Measurements from ENCODE around the gene GLT1D1. TPM values are rescaled to one million over a fixed set of nuclear protein-coding genes. Genes with fewer than 3 reads are reported as not detected.

The GLT1D1 gene
- total RNA-seq, 2 experiments from 2014 or later = 0.32 to 0.49 TPM

DNA sequence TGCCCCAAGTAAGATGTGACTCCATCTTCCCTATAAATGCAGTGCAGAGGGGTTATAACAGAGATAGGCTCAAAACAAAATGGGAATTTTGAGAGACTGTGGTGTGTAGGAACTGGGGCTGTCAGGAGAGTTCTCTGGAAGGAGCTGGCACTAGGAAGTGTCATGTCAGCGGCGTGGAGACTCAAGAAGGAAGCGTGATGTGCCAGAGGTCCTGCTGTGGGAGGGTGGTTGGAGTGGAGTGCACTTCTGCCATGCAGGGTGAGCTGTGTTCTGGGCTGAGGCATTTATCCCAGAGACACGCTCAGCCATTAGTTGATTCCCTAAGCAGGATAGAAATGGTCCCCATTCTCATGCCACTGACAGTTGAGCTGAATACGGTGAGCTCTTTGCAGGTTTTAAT is 19.0 kb downstream of the GLT1D1 start:
- peaks cover 6% of the 10 kb centered on the region for H3K9me3 Mint-ChIP-seq
- TF ChIP-seq CTCF (IDR thresholded peaks at IDR 0.05) = no peak
- H3K4me1 Mint-ChIP-seq (ENCODE audit: low read depth) = no peaks in the 10 kb centered on the region
- ChIA-PET POLR2A (interaction anchor here (0.6 to 0.7 kb wide), 2 partner anchors 78 to 237 kb away, joined by 3 read pairs; no protein-coding TSS in a partner anchor), CTCF (no interaction called here)
- ATAC-seq = no peak
- peaks cover 2% of the 10 kb centered on the region for H3K27me3 Mint-ChIP-seq
- H3K4me3 Mint-ChIP-seq = no peak overlapping the region
- intact Hi-C loops (cut with micrococcal nuclease) = no loop called here
- no peak overlapping the region for H3K27ac Mint-ChIP-seq
- H3K36me3 Mint-ChIP-seq (ENCODE audit: low read depth) = peaks cover 4% of the 10 kb centered on the region
- no peak for DNase-seq

- no peak for DNase-seq
- TF ChIP-seq CTCF (IDR thresholded peaks at IDR 0.05) = no peak
- CTCF ChIA-PET = no interaction called here
Observed at GRCh38 chr12:128876559-128876958, 23.3 kb downstream of the GLT1D1 start.

DNA sequence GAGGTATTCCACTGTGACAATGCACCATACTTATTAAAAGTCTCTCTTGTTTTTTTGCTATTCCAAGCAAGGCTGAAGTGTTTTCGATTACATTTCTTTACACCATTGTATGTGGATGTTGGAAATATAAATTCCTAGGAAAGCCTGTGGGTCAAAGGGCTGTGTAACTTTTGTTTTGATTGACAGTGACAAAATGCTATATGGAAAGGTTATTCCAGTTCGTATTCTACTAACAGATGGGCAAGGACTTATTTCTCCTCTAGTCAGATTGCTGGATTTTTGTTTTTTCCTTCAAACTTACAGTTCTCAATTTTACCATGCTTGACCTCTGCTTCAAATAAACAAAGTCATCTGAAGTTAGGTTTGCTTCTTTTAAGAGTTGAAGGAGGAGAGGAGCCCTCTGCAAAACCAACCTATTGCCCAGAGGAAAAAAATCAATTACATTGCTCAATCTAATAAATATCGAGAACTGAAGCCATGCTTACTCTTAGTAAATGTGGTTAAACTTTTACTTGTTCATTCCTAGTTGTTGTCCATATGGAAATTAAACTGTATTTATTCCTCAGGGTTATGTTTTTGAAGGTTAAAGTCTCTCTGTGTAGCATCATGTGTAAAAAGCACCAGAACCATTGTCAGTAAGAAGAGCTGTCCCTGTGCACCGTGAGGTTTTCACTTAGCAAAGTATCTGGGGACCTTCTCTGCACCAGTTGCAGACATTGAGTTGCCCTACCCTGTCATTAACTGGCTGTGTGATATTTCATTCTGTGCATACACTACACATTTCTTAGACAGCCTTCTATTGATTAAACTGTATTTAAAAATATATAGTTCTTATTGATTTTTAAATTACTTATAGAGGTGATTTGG is 26.9 kb downstream of the GLT1D1 start:
- ChIA-PET POLR2A (no interaction called here), CTCF (no interaction called here)

More at GRCh38 chr12:128876559-128876958, 23.3 kb downstream of the GLT1D1 start:
- POLR2A ChIA-PET = no interaction called here
- no peak for ATAC-seq
- intact Hi-C loops (cut with micrococcal nuclease) = no loop called here
- H3K27me3 Mint-ChIP-seq = peaks cover 2% of the 10 kb centered on the region
- no peak overlapping the region for H3K4me3 Mint-ChIP-seq
- no peak overlapping the region for H3K27ac Mint-ChIP-seq
- H3K4me1 Mint-ChIP-seq (ENCODE audit: low read depth) = no peaks in the 10 kb centered on the region
- H3K36me3 Mint-ChIP-seq (ENCODE audit: low read depth) = peaks cover 4% of the 10 kb centered on the region
- H3K9me3 Mint-ChIP-seq = peaks cover 15% of the 10 kb centered on the region

DNA sequence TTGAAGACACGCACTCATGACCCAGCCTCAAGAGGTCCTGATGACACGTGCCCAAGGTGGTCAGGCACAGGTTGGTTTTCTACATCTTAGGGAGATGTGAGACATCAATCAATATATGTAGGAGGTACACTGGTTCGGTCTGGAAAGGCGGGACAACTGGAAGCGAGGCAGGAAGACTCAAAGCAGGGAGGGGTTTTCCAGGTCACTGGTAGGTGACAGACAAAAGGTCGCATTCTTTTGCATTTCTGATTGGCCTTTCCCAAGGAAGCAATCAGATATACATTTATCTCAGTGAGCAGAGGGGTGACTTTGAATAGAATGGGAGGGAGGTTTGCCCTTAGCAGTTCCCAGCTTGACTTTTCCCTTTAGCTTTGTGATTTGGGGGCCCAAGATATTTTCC is 38.6 kb downstream of the GLT1D1 start:
- CTCF ChIA-PET = no interaction called here
- DNase-seq (no peak), ATAC-seq (no peak)
- POLR2A ChIA-PET = no interaction called here
- no peaks in the 10 kb centered on the region for H3K9me3 Mint-ChIP-seq
- no peaks in the 10 kb centered on the region for H3K27me3 Mint-ChIP-seq
- no peaks in the 10 kb centered on the region for H3K36me3 Mint-ChIP-seq (ENCODE audit: low read depth)
- no peaks in the 10 kb centered on the region for H3K4me1 Mint-ChIP-seq (ENCODE audit: low read depth)
- H3K4me3 Mint-ChIP-seq = no peak overlapping the region
- intact Hi-C loops (cut with micrococcal nuclease) = no loop called here
- no peak overlapping the region for H3K27ac Mint-ChIP-seq
- no peak for TF ChIP-seq CTCF (IDR thresholded peaks at IDR 0.05)

More for the DNA sequence above, 26.9 kb downstream of the GLT1D1 start:
- DNase-seq = no peak
- no peak for ATAC-seq
- Mint-ChIP-seq H3K36me3 (ENCODE audit: low read depth) (peaks cover 4% of the 10 kb centered on the region), H3K27ac (no peak overlapping the region), H3K27me3 (no peaks in the 10 kb centered on the region), H3K4me1 (ENCODE audit: low read depth) (no peaks in the 10 kb centered on the region), H3K9me3 (peaks cover 15% of the 10 kb centered on the region), H3K4me3 (no peak overlapping the region)
- no peak for TF ChIP-seq CTCF (IDR thresholded peaks at IDR 0.05)
- intact Hi-C loops (cut with micrococcal nuclease) = no loop called here

GRCh38 chr12:128903236-128903635 is 50.0 kb downstream of the GLT1D1 start:
- POLR2A ChIA-PET = no interaction called here
- Mint-ChIP-seq H3K36me3 (ENCODE audit: low read depth) (no peaks in the 10 kb centered on the region), H3K9me3 (no peaks in the 10 kb centered on the region), H3K4me1 (ENCODE audit: low read depth) (peaks cover 4% of the 10 kb centered on the region), H3K4me3 (no peak overlapping the region), H3K27ac (no peak overlapping the region), H3K27me3 (no peaks in the 10 kb centered on the region)
- CTCF ChIA-PET = no interaction called here
- ATAC-seq (no peak), DNase-seq (no peak)
- intact Hi-C loops (cut with micrococcal nuclease) = no loop called here
- no peak for TF ChIP-seq CTCF (IDR thresholded peaks at IDR 0.05)
